Upper lobe of left lung (tissue), 4 donors: ENCODE measurements around the gene MRAP2.

Source experiments
- CTCF ChIP-seq, 6 experiments: fragments of 450-650 bp in 4 of 6; fragments of 200-600 bp in 2 of 6; sonication (generic) in 2 of 6; IDR thresholded peaks; one replicate each; pipeline ENCODE4 v1.5.1; 2016 to 2019; ENCODE audit warnings: antibody characterized with exemption in 6 of 6
- POLR2A ChIP-seq, 4 donors: fragments of 450-650 bp; IDR thresholded peaks; one replicate each; pipeline ENCODE4 v1.5.1; 2016 to 2017; ENCODE audit warnings: antibody characterized with exemption in 4 of 4, mild to moderate bottlenecking in 2 of 4
- POLR2AphosphoS5 ChIP-seq, 2 donors: sonication (generic); formaldehyde crosslinking; IDR thresholded peaks; one replicate each; pipeline ENCODE4 v1.5.1; 2017; ENCODE audit warnings: antibody characterized with exemption in 2 of 2

DNA sequence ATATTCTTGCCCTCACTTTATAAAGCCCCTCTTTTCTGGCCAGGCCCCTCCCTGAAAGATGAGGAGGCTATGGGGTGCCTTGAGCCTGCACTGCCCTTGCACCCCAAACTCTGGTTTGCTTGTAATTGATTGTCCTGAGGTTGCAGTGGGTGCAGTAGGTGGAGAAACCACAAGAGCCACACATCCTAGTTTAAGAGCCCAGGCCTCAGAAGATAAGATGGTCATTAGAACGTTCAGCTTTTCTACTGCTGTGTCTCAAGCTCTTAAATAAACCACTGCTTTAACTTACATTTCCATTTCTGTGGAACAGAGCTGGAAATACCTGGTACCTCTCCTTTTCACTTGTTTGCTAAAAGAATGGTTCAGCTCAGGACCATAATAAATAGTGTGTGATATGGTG lies 9.0 kb downstream of the MRAP2 start:
- TF ChIP-seq CTCF (IDR thresholded peaks at IDR 0.05) (no peak), POLR2AphosphoS5 (IDR thresholded peaks at IDR 0.05) (no peak), POLR2A (IDR thresholded peaks at IDR 0.05) (no peak)
